Heart left ventricle (tissue), 13 donors: ENCODE results near the gene GUCY2D.

Experiments
- CTCF ChIP-seq, 12 donors: fragments of 200-600 bp; sonication (generic) in 4 of 12; IDR thresholded peaks; one replicate each; pipeline versions ENCODE4 v1.5.0 to v1.8.0; 2018 to 2022; ENCODE audit warnings: antibody characterized with exemption in 12 of 12, mild to moderate bottlenecking in 5 of 12
- POLR2A ChIP-seq, 2 donors: fragments of 450-650 bp; IDR thresholded peaks; one replicate each; pipeline ENCODE4 v1.6.1; 2017; ENCODE audit warnings: antibody characterized with exemption in 2 of 2, mild to moderate bottlenecking in 2 of 2, moderate library complexity in 2 of 2
- donor health status: ischemic (EF 13 %, LVEDD 7.1; RV severe dilation, severe dysfunction).
- donor health status: DM: no; HTN: yes; CAD: no.
- donor health status: DM: no; HTN: no; CAD: no.
- donor health status: ischemic (EF 25% LVEDD 6.9; RV normal size, moderate dysfunction).
- donor health status: ischemic (EF 25% LVEDD 5.7; RV mildly dilated, moderate dysfunction).
- donor health status: ischemic (EF 35%, LVEDD 5.7; RV mildly dilated, moderate dysfunction).
- donor health status: nonischemic (EF 11% LVEDD 7.7; RV severe dilation, severe dysfunction).
- donor health status: DM: yes; HTN: yes; CAD: no.
- donor health status: PGD.
- donor health status: ischemic (EF 29% LVEDD 5.4; RV normal size, mild dysfunction).
- donor health status: nonischemic (EF 23%, LVEDD 6.1; RV moderate dilation, normal function).

DNA sequence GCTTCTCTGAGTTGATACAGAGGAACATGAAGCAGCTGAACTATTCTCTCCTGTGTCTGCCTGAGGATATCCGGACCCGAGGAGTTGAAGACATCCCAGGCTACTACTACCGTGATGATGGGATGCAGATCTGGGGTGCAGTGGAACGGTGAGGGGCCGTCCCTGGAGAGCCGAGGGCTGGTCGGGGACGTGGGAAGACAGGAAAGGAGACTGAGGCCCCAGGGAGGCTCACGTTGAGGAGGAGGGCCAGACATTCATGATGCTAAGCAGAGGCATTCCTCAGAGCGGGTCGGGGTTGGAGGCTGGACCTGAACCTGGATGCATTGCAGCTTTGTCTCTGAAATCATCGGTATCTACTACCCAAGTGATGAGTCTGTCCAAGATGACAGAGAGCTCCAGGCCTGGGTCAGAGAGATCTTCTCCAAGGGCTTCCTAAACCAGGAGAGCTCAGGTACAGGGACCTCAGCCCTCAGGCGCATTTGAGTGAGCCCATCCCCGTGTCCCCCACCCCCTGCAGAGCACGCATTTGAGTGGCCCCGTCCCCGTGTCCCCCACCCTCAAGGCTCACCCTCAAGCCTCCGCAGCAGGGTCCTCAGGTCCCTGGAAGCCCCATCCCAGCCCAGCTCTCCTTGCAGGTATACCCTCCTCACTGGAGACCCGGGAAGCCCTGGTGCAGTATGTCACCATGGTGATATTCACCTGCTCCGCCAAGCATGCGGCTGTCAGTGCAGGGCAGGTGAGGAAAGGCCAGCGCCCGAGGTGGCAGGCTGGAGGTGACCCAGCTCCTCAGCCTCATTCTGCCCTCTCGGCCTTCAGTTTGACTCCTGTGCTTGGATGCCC lies 44.7 kb downstream of the GUCY2D start:
- TF ChIP-seq CTCF (IDR thresholded peaks at IDR 0.05), result no peak
- TF ChIP-seq POLR2A (IDR thresholded peaks at IDR 0.05), result no peak
